Thymus (tissue), 11 donors: ENCODE measurements around the gene EIF4B. TPM values are rescaled to one million over a fixed set of nuclear protein-coding genes. Genes with fewer than 3 reads are reported as not detected.
A peak's percentile ranks its signal among the peaks of the same experiment; 100 is the strongest.

Source experiments
- DNase-seq, 9 donors: peaks; one replicate each; pipeline ENCODE4 v3.0.0-alpha.2; 2013; ENCODE audit warnings: low spot score in 9 of 9, low read depth in 6 of 9, missing footprints in 1 of 9
- H3K27ac ChIP-seq, 2 donors: one replicate each; pipeline ENCODE4 v1.5.1; 2013; ENCODE audit warnings: control low read depth in 1 of 2, low read depth in 1 of 2, low read length in 1 of 2, mild to moderate bottlenecking in 1 of 2, moderate library complexity in 1 of 2
- H3K27me3 ChIP-seq, 2 donors: one replicate each; pipeline ENCODE4 v1.5.1; 2013; ENCODE audit warnings: low read length in 1 of 2; ENCODE audit not compliant: control insufficient read depth in 2 of 2, insufficient read depth in 1 of 2
- H3K36me3 ChIP-seq, 2 donors: one replicate each; pipeline ENCODE4 v1.5.1; 2013; ENCODE audit warnings: low read length in 1 of 2, mild to moderate bottlenecking in 1 of 2, moderate library complexity in 1 of 2; ENCODE audit not compliant: control insufficient read depth in 2 of 2, insufficient read depth in 2 of 2
- H3K4me1 ChIP-seq, 2 donors: one replicate each; pipeline ENCODE4 v1.5.1; 2013; ENCODE audit warnings: low read length in 2 of 2; ENCODE audit not compliant: control insufficient read depth in 2 of 2, insufficient read depth in 2 of 2
- H3K4me3 ChIP-seq, 2 donors: one replicate each; pipeline ENCODE4 v1.5.1; 2013; ENCODE audit warnings: low read length in 2 of 2, control low read depth in 1 of 2, mild to moderate bottlenecking in 1 of 2
- H3K9me3 ChIP-seq, 2 donors: one replicate each; pipeline ENCODE4 v1.5.1; 2013; ENCODE audit warnings: low read length in 1 of 2, mild to moderate bottlenecking in 1 of 2; ENCODE audit not compliant: control insufficient read depth in 2 of 2, insufficient read depth in 1 of 2
- WGBS: extraction: QIAGEN DNeasy Blood & Tissue Kit; methylation state at CpG from one replicate; pipeline ENCODE4 v1.1.7; 2013; 5-methylcytosine and 5-hydroxymethylcytosine counted together
- polyA plus RNA-seq: library from polyadenylated mRNA; stranded (reverse); fragments of 200-250 nt; gene quantifications from one replicate; pipeline ENCODE4 v1.2.3, GENCODE V29; 2013
- total RNA-seq: library from RNA; stranded (reverse); fragments of 120-200 nt; gene quantifications from one replicate; pipeline ENCODE4 v1.2.4, GENCODE V29; 2013
- donor health status: healthy.

EIF4B gene
- total and polyA plus RNA-seq, 2 donors = 148 to 432 TPM

DNA sequence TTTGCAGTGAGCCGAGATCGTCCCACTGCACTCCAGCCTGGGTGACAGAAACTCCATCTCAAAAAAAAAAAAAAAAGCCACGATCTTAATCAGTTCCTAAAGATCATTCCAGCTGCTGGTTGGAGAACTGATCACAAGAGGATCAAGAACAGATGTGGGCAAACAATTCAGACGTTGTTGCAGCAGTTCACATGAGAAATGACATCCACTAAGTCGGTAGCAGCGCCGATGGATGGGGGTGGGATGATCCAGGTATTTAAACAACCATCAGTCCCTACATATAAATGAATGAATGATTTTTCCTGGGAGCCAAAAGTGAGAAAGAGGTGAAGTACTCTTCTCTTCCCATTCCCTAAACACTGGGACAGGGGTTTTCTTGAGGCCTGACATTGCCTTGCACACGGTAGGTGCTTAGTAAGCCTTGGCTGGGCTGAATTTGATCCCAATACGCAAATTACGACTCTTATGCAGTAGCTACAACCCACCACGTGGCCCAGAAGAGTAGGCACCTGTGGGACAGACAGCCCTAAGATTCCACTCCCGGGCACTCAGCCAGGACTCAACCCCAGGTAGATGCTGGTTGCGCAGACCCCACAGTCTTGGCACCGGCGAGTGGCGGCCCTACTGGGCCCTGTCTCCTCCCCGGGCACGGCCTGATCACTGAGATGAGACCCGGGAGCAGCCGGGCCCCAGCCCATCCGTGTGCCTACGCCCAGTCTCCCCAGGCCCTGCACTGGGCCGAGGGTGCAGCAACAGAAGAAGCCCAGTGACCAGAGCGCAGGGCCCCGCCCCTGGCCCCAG, 72.4 kb downstream of the EIF4B start:
- peak overlapping the region; percentile 38 to 94 for H3K27ac ChIP-seq
- H3K9me3 ChIP-seq = no peaks in the 10 kb centered on the region
- peak in 1 of 9 donors; percentile 61 for DNase-seq
- H3K36me3 ChIP-seq = peaks cover 24 to 31% of the 10 kb centered on the region in 2 donors
- 27% methylated on average over 25 of the region's 25 CpGs for WGBS
- H3K27me3 ChIP-seq = no peaks in the 10 kb centered on the region
- peak overlapping the region; percentile 66 to 84 for H3K4me3 ChIP-seq
- peaks cover 7 to 18% of the 10 kb centered on the region in 2 donors for H3K4me1 ChIP-seq

DNA sequence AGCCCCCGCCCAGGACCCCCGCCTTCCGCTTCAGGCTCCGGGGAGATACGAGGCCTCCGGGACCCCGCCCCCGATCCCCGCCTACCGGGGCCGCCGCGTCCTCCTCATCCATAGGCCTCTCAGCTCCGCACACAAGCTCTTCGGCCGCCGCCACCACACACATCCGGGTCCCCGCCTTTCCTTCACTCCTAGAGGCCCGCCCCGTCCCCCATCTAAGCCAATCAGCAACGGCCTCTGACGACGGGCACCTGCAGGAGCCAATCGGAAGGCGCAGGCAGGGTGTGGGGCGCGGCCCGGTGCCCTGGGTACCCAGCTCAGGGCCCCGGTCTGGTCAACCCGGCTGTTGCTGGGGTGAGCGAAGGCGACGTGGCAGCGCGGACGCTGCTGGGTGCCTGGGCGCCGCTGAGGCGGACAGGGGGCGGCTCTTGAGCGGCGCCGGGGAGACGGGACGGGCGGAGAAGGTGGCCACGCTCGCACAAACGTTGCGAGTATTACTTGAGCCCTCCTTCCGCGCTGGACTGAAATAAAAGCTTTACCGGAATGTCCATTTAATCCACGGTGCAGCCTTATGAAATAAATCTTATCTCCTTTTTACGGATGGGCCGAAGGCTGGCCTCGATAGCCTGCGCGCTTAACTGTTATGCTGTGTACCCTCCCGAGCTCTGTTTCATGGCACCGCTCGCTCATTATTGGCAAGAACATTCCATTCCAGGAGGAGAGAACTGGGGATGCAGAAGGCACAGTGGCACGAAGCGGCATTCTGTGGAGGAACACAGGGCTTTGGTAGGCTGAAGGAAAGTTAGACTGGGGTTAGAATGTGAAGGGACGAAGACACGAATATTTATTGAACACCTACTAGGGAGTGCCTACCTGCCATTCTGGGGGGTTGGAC, 73.2 kb downstream of the EIF4B start, which contains the start of gene SPRYD3:
TSS of gene SPRYD3 (minus strand) at position 165 of the 892 bp plus-strand sequence. CDS start at position 108, 57 bp downstream.
- peak within 1 kb of the TSS; percentile 74 to 94 for H3K27ac ChIP-seq
- 5% methylated on average over 67 of the region's 67 CpGs for WGBS
- H3K36me3 ChIP-seq = peaks cover 18 to 26% of the 10 kb centered on the region in 2 donors
- peaks cover 7 to 18% of the 10 kb centered on the region in 2 donors for H3K4me1 ChIP-seq
- DNase-seq = peak; percentile 77 to 98 (median 94)
- no peaks in the 10 kb centered on the region for H3K9me3 ChIP-seq
- peak within 1 kb of the TSS; percentile 66 to 84 for H3K4me3 ChIP-seq
- H3K27me3 ChIP-seq = no peaks in the 10 kb centered on the region

DNA sequence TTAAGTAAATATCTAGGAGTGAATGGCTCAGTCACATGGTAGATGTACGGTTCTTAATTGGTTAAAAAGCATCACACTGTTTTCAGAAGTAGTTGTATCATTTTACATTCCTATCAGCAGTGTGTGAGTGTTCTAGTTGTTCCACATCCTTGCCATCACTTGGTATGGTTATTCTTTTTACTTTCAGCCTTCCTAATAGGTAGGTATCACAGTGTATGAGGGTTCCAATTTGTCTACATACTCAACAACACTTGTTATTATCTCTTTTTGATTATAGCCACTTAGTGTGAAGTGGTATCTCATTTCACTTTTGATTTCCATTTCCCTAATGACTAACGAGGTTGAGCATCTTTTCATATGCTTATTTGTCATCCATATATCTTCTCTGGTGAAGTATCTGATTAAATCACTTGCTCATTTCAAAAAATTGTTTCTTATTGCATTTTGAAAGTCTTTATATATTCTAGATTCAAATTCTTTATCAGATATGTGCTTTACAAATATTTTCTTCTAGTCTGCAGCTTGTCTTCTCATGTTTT, 76.5 kb downstream of the EIF4B start:
- no peaks in the 10 kb centered on the region for H3K36me3 ChIP-seq
- H3K27ac ChIP-seq = no peak overlapping the region
- no peaks in the 10 kb centered on the region for H3K9me3 ChIP-seq
- peaks cover 7 to 16% of the 10 kb centered on the region in 2 donors for H3K4me1 ChIP-seq
- H3K4me3 ChIP-seq = no peak overlapping the region
- no peaks in the 10 kb centered on the region for H3K27me3 ChIP-seq
- DNase-seq = no peak
- WGBS = 84% methylated on average over 2 of the region's 2 CpGs

GRCh38 chr12:53086361-53086760, 80.1 kb downstream of the EIF4B start:
- no peak overlapping the region for H3K27ac ChIP-seq
- H3K4me1 ChIP-seq = no peaks in the 10 kb centered on the region
- no peak overlapping the region for H3K4me3 ChIP-seq
- no peak for DNase-seq
- H3K27me3 ChIP-seq = peaks cover 0 to 2% of the 10 kb centered on the region in 2 donors
- H3K36me3 ChIP-seq = no peaks in the 10 kb centered on the region
- no peaks in the 10 kb centered on the region for H3K9me3 ChIP-seq
- 92% methylated on average over 3 of the region's 3 CpGs for WGBS

- DNase-seq = no peak
- peaks cover 0 to 2% of the 10 kb centered on the region in 2 donors for H3K27me3 ChIP-seq
- no peaks in the 10 kb centered on the region for H3K9me3 ChIP-seq
- WGBS = 98% methylated on average over 6 of the region's 6 CpGs
- no peak overlapping the region for H3K27ac ChIP-seq
- no peaks in the 10 kb centered on the region for H3K36me3 ChIP-seq
- H3K4me1 ChIP-seq = no peaks in the 10 kb centered on the region
- no peak overlapping the region for H3K4me3 ChIP-seq
Measured at GRCh38 chr12:53090105-53090504, 83.8 kb downstream of the EIF4B start.

DNA sequence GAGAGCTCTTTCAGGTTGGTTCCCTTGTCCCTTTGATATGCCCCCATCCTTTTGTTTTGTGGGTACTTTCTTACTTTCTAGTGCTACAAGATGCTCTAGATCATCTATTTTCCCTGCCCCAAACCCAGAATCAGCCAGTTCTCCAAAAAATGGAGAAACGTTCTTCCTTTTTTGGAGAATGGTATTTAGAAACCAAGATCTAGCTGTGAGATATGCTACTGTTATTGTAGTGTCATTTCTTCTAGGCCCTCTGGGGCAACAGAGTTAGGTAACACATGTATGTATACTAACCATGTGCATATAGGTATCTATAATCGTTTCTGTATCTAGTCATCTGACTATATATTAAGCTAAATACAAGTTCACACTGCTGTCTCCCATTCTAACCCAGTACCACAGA, 84.3 kb downstream of the EIF4B start:
- 97% methylated on average over 2 of the region's 2 CpGs for WGBS
- Histone ChIP-seq H3K27ac (no peak overlapping the region), H3K4me1 (no peaks in the 10 kb centered on the region), H3K4me3 (no peak overlapping the region), H3K9me3 (no peaks in the 10 kb centered on the region), H3K36me3 (no peaks in the 10 kb centered on the region), H3K27me3 (peaks cover 0 to 2% of the 10 kb centered on the region in 2 donors)
- DNase-seq = no peak

GRCh38 chr12:53091756-53092155, 85.5 kb downstream of the EIF4B start:
- WGBS = 96% methylated on average over 6 of the region's 6 CpGs

More at GRCh38 chr12:53091756-53092155, 85.5 kb downstream of the EIF4B start:
- Histone ChIP-seq H3K4me1 (no peaks in the 10 kb centered on the region), H3K9me3 (no peaks in the 10 kb centered on the region), H3K36me3 (no peaks in the 10 kb centered on the region), H3K27me3 (peaks cover 2 to 13% of the 10 kb centered on the region in 2 donors), H3K27ac (no peak overlapping the region), H3K4me3 (no peak overlapping the region)
- DNase-seq = no peak
